Subcutaneous adipose tissue (tissue), 4 donors: ENCODE data around the gene IL10RA. TPM values are rescaled to one million over a fixed set of nuclear protein-coding genes. Genes with fewer than 3 reads are reported as not detected.

Experiments
- CTCF ChIP-seq: fragments of 450-650 bp; IDR thresholded peaks from one replicate; pipeline ENCODE4 v1.5.1; 2016; ENCODE audit warnings: low read depth, mild to moderate bottlenecking, control low read depth, antibody characterized with exemption, moderate library complexity
- total RNA-seq, 4 donors: library from RNA; depleted of rRNA; stranded (reverse); fragments of >200 nt; gene quantifications; one replicate each; pipeline ENCODE4 v1.1.0, GENCODE V29; 2016

Gene IL10RA
- total RNA-seq, 4 donors from 2014 or later, result 31.3 to 101 (median 48.6) TPM

GRCh38 chr11:118007040-118007439, 20.8 kb downstream of the IL10RA start:
- no peak for TF ChIP-seq CTCF

GRCh38 chr11:118008271-118008911, 22.2 kb downstream of the IL10RA start:
- TF ChIP-seq CTCF, result no peak

- no peak for TF ChIP-seq CTCF
Observed at GRCh38 chr11:118009864-118010737, 23.9 kb downstream of the IL10RA start.

DNA sequence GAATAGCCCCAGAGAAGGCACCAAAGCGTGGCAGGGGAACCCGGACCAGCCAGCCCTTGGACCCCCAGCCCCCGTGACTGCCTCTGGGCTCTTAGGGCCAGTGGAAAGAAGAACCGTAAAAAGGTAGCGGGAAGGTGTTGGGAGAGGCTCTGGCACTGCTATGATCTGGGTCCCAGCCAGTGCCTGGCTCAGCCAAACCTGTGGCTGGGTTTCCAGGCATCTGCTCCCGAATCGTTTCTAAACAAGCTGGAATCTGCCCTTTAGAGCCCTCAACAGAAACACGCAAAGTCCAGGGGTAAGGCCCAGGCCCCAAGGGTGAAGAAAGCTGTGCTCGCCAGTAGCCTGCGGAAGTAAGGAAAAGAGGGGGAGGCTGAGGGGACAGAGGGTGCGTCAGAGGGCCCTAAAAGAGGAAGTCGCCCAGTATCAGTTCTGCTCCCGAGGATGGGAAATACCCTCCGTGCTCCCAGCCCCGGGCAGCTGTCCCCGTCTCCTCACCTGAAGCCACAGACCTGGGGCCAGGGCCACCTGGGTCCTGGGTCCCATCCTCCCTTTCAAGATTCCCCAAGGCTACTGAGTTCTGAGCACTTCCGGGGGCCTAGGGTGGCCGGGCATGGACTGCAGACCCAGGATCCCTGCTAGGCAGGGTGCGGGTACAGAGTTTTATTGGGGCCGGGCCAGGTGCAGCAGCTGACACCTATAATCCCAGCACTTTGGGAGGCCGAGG, 24.7 kb downstream of the IL10RA start:
- TF ChIP-seq CTCF, result no peak

- no peak for TF ChIP-seq CTCF
Observed at GRCh38 chr11:118012083-118012669, 26.0 kb downstream of the IL10RA start.

DNA sequence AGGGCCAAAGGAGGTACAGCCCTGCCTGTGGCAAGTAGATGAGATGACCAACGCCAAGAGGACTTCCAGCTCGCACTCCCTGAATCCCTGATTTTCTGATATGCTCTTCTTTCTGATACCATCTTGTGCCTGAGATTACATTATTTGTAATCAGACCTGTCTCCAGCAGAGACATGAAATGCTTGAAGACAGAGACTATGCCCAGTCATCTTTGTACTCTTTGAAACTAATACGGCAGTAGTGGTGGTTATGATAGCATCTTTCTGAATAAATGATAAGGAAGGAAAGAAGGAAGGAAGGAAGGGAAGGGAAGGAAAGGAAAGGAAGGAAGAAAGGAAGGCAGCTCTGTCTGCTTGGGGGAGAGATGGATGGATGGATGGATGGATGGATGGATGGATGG, 27.8 kb downstream of the IL10RA start:
- no peak for TF ChIP-seq CTCF
